Smooth muscle cell (in vitro differentiated cells): ENCODE results near the gene SCUBE3. TPM values are rescaled to one million over a fixed set of nuclear protein-coding genes. Genes with fewer than 3 reads are reported as not detected.

Source experiments
- DNase-seq: peaks from one replicate; lab custom pipeline; 2025; ENCODE audit not compliant: unreplicated experiment; lab: John Stamatoyannopoulos, UW
- H2AFZ ChIP-seq: fragments of 200-600 bp; sonication (generic); 2 replicates; pipeline ENCODE4 v1.6.0; 2016; ENCODE audit warnings: antibody characterized with exemption, low read depth, mild to moderate bottlenecking
- H3F3A ChIP-seq: fragments of 200-600 bp; sonication (generic); 2 replicates; pipeline ENCODE4 v1.6.0; 2017; ENCODE audit warnings: antibody characterized with exemption, low read depth
- H3K27ac ChIP-seq: fragments of 200-600 bp; sonication (generic); 2 replicates; pipeline ENCODE4 v1.5.1; 2016; ENCODE audit warnings: low read depth, mild to moderate bottlenecking
- H3K27me3 ChIP-seq: fragments of 200-600 bp; sonication (generic); 2 replicates; pipeline ENCODE4 v1.6.1; 2016; ENCODE audit warnings: low read depth, mild to moderate bottlenecking
- H3K36me3 ChIP-seq: fragments of 200-600 bp; sonication (generic); 2 replicates; pipeline ENCODE4 v1.5.1; 2016; ENCODE audit warnings: low read depth
- H3K4me1 ChIP-seq: fragments of 200-600 bp; sonication (generic); 2 replicates; pipeline ENCODE4 v1.5.1; 2016; ENCODE audit warnings: low read depth
- H3K4me2 ChIP-seq: fragments of 200-600 bp; sonication (generic); 2 replicates; pipeline ENCODE4 v1.6.0; 2016; ENCODE audit warnings: mild to moderate bottlenecking
- H3K4me3 ChIP-seq: fragments of 200-600 bp; sonication (generic); 2 replicates; pipeline ENCODE4 v1.5.1; 2016; ENCODE audit warnings: mild to moderate bottlenecking
- H3K79me2 ChIP-seq: fragments of 200-600 bp; sonication (generic); 2 replicates; pipeline ENCODE4 v1.6.0; 2016; ENCODE audit warnings: low read depth, mild to moderate bottlenecking
- H3K9ac ChIP-seq: fragments of 200-600 bp; sonication (generic); 2 replicates; pipeline ENCODE4 v1.6.0; 2016; ENCODE audit warnings: low read depth
- H3K9me3 ChIP-seq: fragments of 200-600 bp; sonication (generic); replicated peaks from 2 replicates; pipeline ENCODE4 v1.5.1; 2016; ENCODE audit warnings: low read depth
- H4K20me1 ChIP-seq: fragments of 200-600 bp; sonication (generic); 2 replicates; pipeline ENCODE4 v1.6.0; 2016; ENCODE audit warnings: low read depth
- CTCF ChIP-seq: fragments of 200-600 bp; sonication (generic); IDR thresholded peaks from 2 replicates; pipeline ENCODE4 v1.5.1; 2017; ENCODE audit warnings: borderline replicate concordance, mild to moderate bottlenecking, antibody characterized with exemption; ENCODE audit not compliant: insufficient read depth, poor library complexity, severe bottlenecking
- WGBS: methylation state at CpG from one replicate; pipeline ENCODE4 v1.1.7; 2016; ENCODE audit warnings: low lambda C conversion rate; 5-methylcytosine and 5-hydroxymethylcytosine counted together
- polyA plus RNA-seq: library from polyadenylated mRNA; unstranded; fragments of >200 nt; fragmentation: Nextera tagmentation; extraction: Ambion mirVana; gene quantifications from 2 replicates; pipeline ENCODE4 v1.2.1, GENCODE V29; 2016
- total RNA-seq: library from RNA; depleted of rRNA; stranded (reverse); fragments of >200 nt; gene quantifications from 2 replicates; pipeline ENCODE4 v1.2.3, GENCODE V29; 2014

SCUBE3 gene
- total and polyA plus RNA-seq, 2 experiments from 2014 or later: 14.6 to 18.0 TPM

GRCh38 chr6:35295521-35296315 lies 82.0 kb downstream of the SCUBE3 start:
- Histone ChIP-seq H3K79me2 (no peaks in the 10 kb centered on the region), H3K27me3 (no peaks in the 10 kb centered on the region), H3K4me3 (no peak overlapping the region), H3K27ac (no peak overlapping the region), H3K4me2 (no peak overlapping the region), H4K20me1 (no peaks in the 10 kb centered on the region), H3K4me1 (peaks cover 6% of the 10 kb centered on the region), H2AFZ (no peak overlapping the region), H3K36me3 (no peaks in the 10 kb centered on the region), H3K9me3 (no peaks in the 10 kb centered on the region), H3F3A (no peaks in the 10 kb centered on the region), H3K9ac (no peak overlapping the region)
- TF ChIP-seq CTCF: no peak
- no peak for DNase-seq
- WGBS: 86% methylated on average over 3 of the region's 3 CpGs

GRCh38 chr6:35296931-35297600 lies 83.3 kb downstream of the SCUBE3 start:
- H3K27ac ChIP-seq: no peak overlapping the region
- WGBS: 76% methylated on average over 6 of the region's 6 CpGs

GRCh38 chr6:35297601-35298481 lies 84.1 kb downstream of the SCUBE3 start, which contains the start of gene DEF6:
TSS of gene DEF6 (plus strand) at chr6:35297818. CDS start at chr6:35297857, 39 bp downstream.
- TF ChIP-seq CTCF: peak; percentile 63
- Histone ChIP-seq H3K27ac (no peak within 1 kb of the TSS), H3K79me2 (no peaks in the 10 kb centered on the region), H3K36me3 (no peaks in the 10 kb centered on the region), H3K27me3 (no peaks in the 10 kb centered on the region), H2AFZ (peak within 1 kb of the TSS; percentile 65), H4K20me1 (no peaks in the 10 kb centered on the region), H3K9me3 (no peaks in the 10 kb centered on the region), H3F3A (no peaks in the 10 kb centered on the region), H3K4me2 (peak within 1 kb of the TSS; percentile 81), H3K9ac (no peak within 1 kb of the TSS), H3K4me1 (peaks cover 6% of the 10 kb centered on the region), H3K4me3 (peak within 1 kb of the TSS; percentile 39)
- WGBS: 25% methylated on average over 33 of the region's 35 CpGs
- peak; percentile 22 for DNase-seq

More at GRCh38 chr6:35296931-35297600, 83.3 kb downstream of the SCUBE3 start:
- H3K4me1 ChIP-seq: peaks cover 6% of the 10 kb centered on the region
- H3K27me3 ChIP-seq: no peaks in the 10 kb centered on the region
- peak overlapping the region; percentile 81 for H3K4me2 ChIP-seq
- H3K4me3 ChIP-seq: peak overlapping the region; percentile 39
- H3K9me3 ChIP-seq: no peaks in the 10 kb centered on the region
- H4K20me1 ChIP-seq: no peaks in the 10 kb centered on the region
- H3K9ac ChIP-seq: no peak overlapping the region
- H3K36me3 ChIP-seq: no peaks in the 10 kb centered on the region
- H3K79me2 ChIP-seq: no peaks in the 10 kb centered on the region
- no peak overlapping the region for H2AFZ ChIP-seq
- H3F3A ChIP-seq: no peaks in the 10 kb centered on the region
- no peak for DNase-seq
- no peak for TF ChIP-seq CTCF
